ENCODE results near the gene ZNF333. TPM values are rescaled to one million over a fixed set of nuclear protein-coding genes. Genes with fewer than 3 reads are reported as not detected.

ZNF333 gene
- total RNA-seq, 2 donors from 2014 or later, result 14.2 to 18.2 TPM

DNA sequence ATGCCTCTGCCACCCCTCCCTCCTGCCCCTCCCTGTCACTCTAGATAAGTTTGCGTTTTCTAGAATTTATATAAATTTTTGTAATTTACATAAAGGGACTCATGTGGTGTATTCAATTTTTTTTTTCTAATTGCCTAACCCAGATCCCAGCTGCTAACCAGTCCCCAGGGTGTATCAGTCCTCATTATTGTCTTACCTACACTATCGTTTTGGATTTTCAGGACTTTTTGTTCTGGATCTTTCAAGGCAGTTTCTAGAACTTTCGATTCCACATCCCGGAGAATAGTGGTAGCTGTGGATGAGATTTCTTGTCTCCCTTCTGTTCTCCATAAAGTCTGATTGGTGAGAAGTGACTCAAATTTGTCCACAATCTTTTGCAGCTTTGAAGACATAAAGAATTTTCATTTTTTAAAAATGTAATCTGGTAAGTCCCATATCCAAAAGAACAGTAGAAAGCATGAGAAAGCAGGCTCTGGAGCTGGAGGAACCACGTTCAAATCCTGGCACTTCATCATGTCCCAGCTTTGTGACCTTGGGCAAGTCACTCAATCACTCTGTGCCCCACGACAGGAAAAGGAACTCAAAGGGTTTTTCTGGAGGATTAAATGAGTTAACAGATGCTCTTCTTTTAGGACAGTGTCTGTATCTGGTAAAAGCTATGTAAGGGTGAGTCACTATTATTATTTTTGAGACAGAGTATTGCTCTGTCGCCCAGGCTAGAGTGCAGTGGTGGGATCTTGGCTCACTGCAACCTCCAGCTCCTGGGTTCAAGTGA lies 34.9 kb upstream of the ZNF333 start:
- H3K36me3 ChIP-seq (replicated peaks in 1 of 2; ENCODE audit: insufficient read depth in 1 of 2, low read depth in 2 of 2), result no peaks in the 10 kb centered on the region
- intact Hi-C loops (cut with DNase I), result no loop called here
- H3K9me3 ChIP-seq, result no peaks in the 10 kb centered on the region
- H3K4me3 ChIP-seq, result no peak overlapping the region
- H3K27ac ChIP-seq, result no peak overlapping the region
- no peaks in the 10 kb centered on the region for H3K27me3 ChIP-seq
- TF ChIP-seq POLR2A (IDR thresholded peaks at IDR 0.05), result no peak
- TF ChIP-seq, protein P1, sequence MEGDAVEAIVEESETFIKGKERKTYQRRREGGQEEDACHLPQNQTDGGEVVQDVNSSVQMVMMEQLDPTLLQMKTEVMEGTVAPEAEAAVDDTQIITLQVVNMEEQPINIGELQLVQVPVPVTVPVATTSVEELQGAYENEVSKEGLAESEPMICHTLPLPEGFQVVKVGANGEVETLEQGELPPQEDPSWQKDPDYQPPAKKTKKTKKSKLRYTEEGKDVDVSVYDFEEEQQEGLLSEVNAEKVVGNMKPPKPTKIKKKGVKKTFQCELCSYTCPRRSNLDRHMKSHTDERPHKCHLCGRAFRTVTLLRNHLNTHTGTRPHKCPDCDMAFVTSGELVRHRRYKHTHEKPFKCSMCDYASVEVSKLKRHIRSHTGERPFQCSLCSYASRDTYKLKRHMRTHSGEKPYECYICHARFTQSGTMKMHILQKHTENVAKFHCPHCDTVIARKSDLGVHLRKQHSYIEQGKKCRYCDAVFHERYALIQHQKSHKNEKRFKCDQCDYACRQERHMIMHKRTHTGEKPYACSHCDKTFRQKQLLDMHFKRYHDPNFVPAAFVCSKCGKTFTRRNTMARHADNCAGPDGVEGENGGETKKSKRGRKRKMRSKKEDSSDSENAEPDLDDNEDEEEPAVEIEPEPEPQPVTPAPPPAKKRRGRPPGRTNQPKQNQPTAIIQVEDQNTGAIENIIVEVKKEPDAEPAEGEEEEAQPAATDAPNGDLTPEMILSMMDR (IDR thresholded peaks at IDR 0.05), result no peak
- no peak for ATAC-seq
- no peaks in the 10 kb centered on the region for H3K4me1 ChIP-seq
- no peak for DNase-seq
- 43 to 44% methylated on average over 7 of the region's 7 CpGs for WGBS, 2 donors

DNA sequence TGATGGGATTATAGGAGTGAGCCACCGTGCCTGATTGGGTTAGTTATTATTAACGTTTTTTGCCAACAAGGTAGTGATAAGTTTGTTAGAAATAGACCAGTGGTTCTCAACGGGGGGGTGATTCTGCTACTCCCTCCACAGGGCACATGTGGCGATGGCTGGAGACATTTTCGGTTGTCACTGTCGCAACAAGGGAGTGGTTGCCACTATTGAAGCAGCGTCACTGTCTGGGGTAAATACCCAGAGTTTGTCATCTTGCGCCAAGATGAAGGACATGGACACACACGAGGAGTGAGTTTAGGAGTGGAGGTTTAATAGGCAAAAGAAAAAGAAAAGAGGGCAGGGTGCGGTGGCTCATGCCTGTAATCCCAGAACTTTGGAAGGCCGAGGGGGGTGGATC lies 34.1 kb upstream of the ZNF333 start:
- no peaks in the 10 kb centered on the region for H3K27me3 ChIP-seq
- no peaks in the 10 kb centered on the region for H3K4me1 ChIP-seq
- H3K27ac ChIP-seq, result no peak overlapping the region
- no peak for DNase-seq
- ATAC-seq, result no peak
- no peaks in the 10 kb centered on the region for H3K9me3 ChIP-seq
- no peak overlapping the region for H3K4me3 ChIP-seq
- TF ChIP-seq, protein P1 (IDR thresholded peaks at IDR 0.05), result no peak
- no peak for TF ChIP-seq POLR2A (IDR thresholded peaks at IDR 0.05)
- intact Hi-C loops (cut with DNase I), result no loop called here
- 59 to 69% methylated on average over 11 of the region's 11 CpGs for WGBS, 2 donors
- H3K36me3 ChIP-seq (replicated peaks in 1 of 2; ENCODE audit: insufficient read depth in 1 of 2, low read depth in 2 of 2), result no peaks in the 10 kb centered on the region

DNA sequence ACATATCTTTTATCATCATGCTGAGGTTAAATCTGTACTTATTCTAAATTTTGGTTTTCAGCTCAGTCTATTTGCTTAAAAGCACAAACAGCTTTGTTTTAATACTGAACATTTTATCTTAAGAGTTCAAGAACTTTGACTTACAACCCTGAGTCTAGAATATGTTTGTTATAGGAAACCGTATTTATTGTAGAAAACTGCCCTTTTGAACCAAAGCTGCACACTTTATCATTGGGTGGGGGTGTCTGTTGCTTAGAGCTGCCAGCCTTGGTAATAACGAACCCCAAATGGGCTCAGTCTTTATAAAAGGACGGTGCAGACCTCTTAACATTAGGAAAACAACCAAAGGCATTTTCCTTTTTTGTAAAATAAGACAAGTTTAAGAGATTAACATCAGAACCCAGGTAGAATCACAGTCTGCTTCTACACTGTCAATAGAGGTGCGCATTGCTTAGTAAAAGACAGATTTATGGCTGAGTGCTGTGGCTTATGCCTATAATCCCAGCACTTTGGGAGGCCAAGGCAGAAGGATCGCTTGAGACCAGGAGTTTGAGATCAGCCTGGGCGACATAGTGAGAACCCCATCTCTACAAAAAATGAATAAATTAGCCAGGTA lies 29.9 kb upstream of the ZNF333 start:
- no peak overlapping the region for H3K4me3 ChIP-seq
- intact Hi-C loops (cut with DNase I), result no loop called here
- H3K27me3 ChIP-seq, result no peaks in the 10 kb centered on the region
- no peak overlapping the region for H3K27ac ChIP-seq
- no peaks in the 10 kb centered on the region for H3K36me3 ChIP-seq (replicated peaks in 1 of 2; ENCODE audit: insufficient read depth in 1 of 2, low read depth in 2 of 2)
- ATAC-seq (no peak), DNase-seq (no peak)
- no peaks in the 10 kb centered on the region for H3K4me1 ChIP-seq
- no peaks in the 10 kb centered on the region for H3K9me3 ChIP-seq
- no peak for TF ChIP-seq POLR2A (IDR thresholded peaks at IDR 0.05)
- TF ChIP-seq, protein P1 (IDR thresholded peaks at IDR 0.05), result no peak
- WGBS, 2 donors, result 48 to 51% methylated on average over 6 of the region's 6 CpGs

DNA sequence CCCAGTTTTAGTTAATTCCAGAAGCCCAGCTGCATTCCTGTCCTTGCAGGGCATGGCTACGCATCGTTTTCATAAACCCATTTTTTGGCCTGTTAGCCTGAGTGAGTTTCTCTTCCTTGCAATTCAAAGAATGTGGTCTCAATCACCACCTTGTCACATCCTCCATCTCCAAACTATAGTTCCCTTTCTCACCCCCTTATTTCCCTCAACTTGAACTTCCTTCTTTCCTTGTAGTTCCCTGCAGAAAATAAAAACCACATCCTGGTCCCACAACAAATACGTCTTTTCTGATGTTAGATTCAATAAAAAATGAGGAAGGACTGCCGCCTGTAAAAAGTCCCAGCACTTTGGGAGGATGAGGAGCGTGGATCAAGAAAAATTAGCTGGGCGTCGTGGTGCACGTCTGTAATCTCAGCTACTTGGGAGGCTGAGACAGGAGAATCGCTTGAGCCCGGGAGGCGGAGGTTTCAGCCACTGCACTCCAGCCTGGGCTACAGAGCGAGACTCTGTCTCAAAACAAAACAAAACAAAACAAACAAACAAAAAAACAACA lies 28.4 kb upstream of the ZNF333 start:
- Histone ChIP-seq H3K4me1 (no peaks in the 10 kb centered on the region), H3K36me3 (replicated peaks in 1 of 2; ENCODE audit: insufficient read depth in 1 of 2, low read depth in 2 of 2) (no peaks in the 10 kb centered on the region), H3K9me3 (no peaks in the 10 kb centered on the region), H3K27me3 (no peaks in the 10 kb centered on the region), H3K27ac (no peak overlapping the region), H3K4me3 (no peak overlapping the region)
- intact Hi-C loops (cut with DNase I), result no loop called here
- WGBS, 2 donors, result 62 to 75% methylated on average over 12 of the region's 12 CpGs
- TF ChIP-seq, protein P1 (IDR thresholded peaks at IDR 0.05), result no peak
- DNase-seq (peak in 1 of 4 donors; percentile 13), ATAC-seq (no peak)
